Central memory CD4-positive, alpha-beta T cell (primary cell): ENCODE results near the gene DRC1.

Experiments used
- DNase-seq: peaks from one replicate; pipeline ENCODE4 v3.0.0; 2022

Gene DRC1

GRCh38 chr2:26495705-26496297 is 94.1 kb downstream of the DRC1 start:
- DNase-seq: no peak

DNA sequence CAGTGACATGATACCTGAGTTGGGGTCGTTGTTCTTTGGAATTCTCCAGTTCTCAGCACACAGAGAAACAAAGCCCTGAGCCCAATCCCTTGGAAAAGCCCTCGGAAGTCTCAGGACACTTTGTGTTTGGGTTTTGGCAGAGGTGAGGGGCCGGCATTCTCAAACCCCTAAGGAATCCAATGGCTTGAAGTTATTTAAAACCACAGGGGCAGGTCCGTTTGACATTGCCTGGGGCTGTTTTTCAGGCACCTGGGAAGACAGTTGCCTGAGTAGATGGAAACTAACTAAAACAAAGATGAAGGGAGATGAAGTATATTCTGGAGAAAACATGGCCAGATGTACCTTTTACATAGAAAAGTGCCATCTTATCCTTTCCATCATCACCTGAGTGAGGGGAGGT is 98.7 kb downstream of the DRC1 start:
- no peak for DNase-seq

- DNase-seq: peak; percentile 64
These were observed 101.6 kb downstream of the DRC1 start for GRCh38 chr2:26503231-26503880.

- no peak for DNase-seq
These were observed 102.3 kb downstream of the DRC1 start for GRCh38 chr2:26504002-26504401.

DNA sequence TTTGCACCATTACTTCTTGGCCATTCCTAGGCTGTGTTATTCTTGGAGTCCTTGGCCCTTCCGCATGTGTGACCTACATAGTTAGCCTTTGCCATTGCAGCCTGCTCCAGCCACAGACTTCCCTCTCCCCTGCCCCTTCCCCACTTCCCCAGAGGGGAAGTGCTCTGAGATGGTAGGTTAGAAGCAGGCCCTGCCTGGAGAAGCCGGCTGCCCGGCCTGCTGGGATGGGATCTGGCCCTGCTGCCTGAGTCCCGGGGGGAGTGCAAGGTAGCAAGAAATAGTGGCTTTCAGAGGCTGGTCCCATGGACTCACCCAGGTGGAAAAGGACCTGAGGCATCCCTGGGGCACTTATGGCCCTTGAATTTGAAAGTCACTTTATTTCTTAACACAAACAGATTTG is 104.6 kb downstream of the DRC1 start:
- no peak for DNase-seq
